Measurements from ENCODE around the gene STX12. TPM values are rescaled to one million over a fixed set of nuclear protein-coding genes. Genes with fewer than 3 reads are reported as not detected.
"Not testable (repeated sequence)": the region's sequence is repeated elsewhere in the genome, so short reads cannot be mapped to it uniquely, and the experiment has no call there.

Gene STX12
- total RNA-seq, 1 donor from 2014 or later: 26.8 TPM

GRCh38 chr1:27868556-27868931 lies 95.5 kb downstream of the STX12 start:
- Mint-ChIP-seq H3K27ac (no peak overlapping the region), H3K36me3 (no peaks in the 10 kb centered on the region), H3K27me3 (ENCODE audit: low read depth) (peaks cover 11% of the 10 kb centered on the region), H3K4me3 (no peak overlapping the region), H3K4me1 (peaks cover 13% of the 10 kb centered on the region), H3K9me3 (no peaks in the 10 kb centered on the region)
- TF ChIP-seq CTCF (IDR thresholded peaks at IDR 0.05; ENCODE audit: unreplicated experiment): no peak
- DNase-seq (ENCODE audit: low spot score in 2 of 2, unreplicated experiment in 2 of 2): no peak

GRCh38 chr1:27868932-27869718 lies 96.1 kb downstream of the STX12 start:
- TF ChIP-seq CTCF (IDR thresholded peaks at IDR 0.05; ENCODE audit: unreplicated experiment): no peak
- Mint-ChIP-seq H3K4me1 (peaks cover 12% of the 10 kb centered on the region), H3K27me3 (ENCODE audit: low read depth) (peaks cover 14% of the 10 kb centered on the region), H3K9me3 (no peaks in the 10 kb centered on the region), H3K36me3 (no peaks in the 10 kb centered on the region), H3K27ac (no peak overlapping the region), H3K4me3 (no peak overlapping the region)
- no peak for DNase-seq (ENCODE audit: low spot score in 2 of 2, unreplicated experiment in 2 of 2)

GRCh38 chr1:27869719-27870085 lies 96.7 kb downstream of the STX12 start:
- no peak for DNase-seq (ENCODE audit: low spot score in 2 of 2, unreplicated experiment in 2 of 2)
- no peak overlapping the region for H3K4me3 Mint-ChIP-seq
- TF ChIP-seq CTCF (IDR thresholded peaks at IDR 0.05; ENCODE audit: unreplicated experiment): no peak
- no peaks in the 10 kb centered on the region for H3K9me3 Mint-ChIP-seq
- H3K36me3 Mint-ChIP-seq: no peaks in the 10 kb centered on the region
- no peak overlapping the region for H3K27ac Mint-ChIP-seq
- peaks cover 11% of the 10 kb centered on the region for H3K4me1 Mint-ChIP-seq
- H3K27me3 Mint-ChIP-seq (ENCODE audit: low read depth): peaks cover 14% of the 10 kb centered on the region

- Mint-ChIP-seq H3K27me3 (ENCODE audit: low read depth) (peaks cover 16% of the 10 kb centered on the region), H3K4me1 (peaks cover 11% of the 10 kb centered on the region)
- not testable (repeated sequence) for DNase-seq (ENCODE audit: low spot score in 2 of 2, unreplicated experiment in 2 of 2); H3K36me3 Mint-ChIP-seq; H3K27ac Mint-ChIP-seq; H3K9me3 Mint-ChIP-seq; H3K4me3 Mint-ChIP-seq
These were observed 98.1 kb downstream of the STX12 start for GRCh38 chr1:27871076-27871475.

- Mint-ChIP-seq H3K27ac (no peak within 1 kb of the TSS), H3K36me3 (no peaks in the 10 kb centered on the region)
- no peak for TF ChIP-seq CTCF (IDR thresholded peaks at IDR 0.05; ENCODE audit: unreplicated experiment)
These were observed 99.2 kb downstream of the STX12 start, which contains the start of gene THEMIS2 for GRCh38 chr1:27872059-27872801. Gene THEMIS2 (plus strand): TSS chr1:27872544. CDS start chr1:27872572, 28 bp downstream.

More at GRCh38 chr1:27872059-27872801, 99.2 kb downstream of the STX12 start, which contains the start of gene THEMIS2:
- H3K9me3 Mint-ChIP-seq: no peaks in the 10 kb centered on the region
- H3K27me3 Mint-ChIP-seq (ENCODE audit: low read depth): peaks cover 16% of the 10 kb centered on the region
- peaks cover 7% of the 10 kb centered on the region for H3K4me1 Mint-ChIP-seq
- peak within 1 kb of the TSS; percentile 63 for H3K4me3 Mint-ChIP-seq
- DNase-seq (ENCODE audit: low spot score in 2 of 2, unreplicated experiment in 2 of 2): peak; percentile 59 to 65
